K562 (cell line): Measurements from ENCODE around the gene NLK. TPM values are rescaled to one million over a fixed set of nuclear protein-coding genes. Genes with fewer than 3 reads are reported as not detected.

Experiments
- CC2D1A ChIP-seq: fragments of 450-650 bp; IDR thresholded peaks from 2 replicates; pipeline ENCODE4 v1.6.1; 2017; ENCODE audit warnings: mild to moderate bottlenecking
- DPF2 ChIP-seq: fragments of 450-650 bp; IDR thresholded peaks from 2 replicates; pipeline ENCODE4 v1.6.1; 2016
- GATAD2A ChIP-seq: fragments of 450-650 bp; IDR thresholded peaks from 2 replicates; pipeline ENCODE4 v1.6.1; 2017
- GATAD2B ChIP-seq: fragments of 450-650 bp; IDR thresholded peaks from 2 replicates; pipeline ENCODE4 v1.6.1; 2017; ENCODE audit warnings: mild to moderate bottlenecking, borderline replicate concordance
- GTF2E2 ChIP-seq: fragments of 200-800 bp; sonication (Bioruptor generic); IDR thresholded peaks from 2 replicates; pipeline ENCODE4 v1.6.1; 2016; ENCODE audit warnings: missing genetic modification characterization, missing compliant biosample characterization
- GTF2F1 ChIP-seq: IDR thresholded peaks from 2 replicates; pipeline ENCODE4 v1.6.1; 2011; ENCODE audit warnings: low read depth, low read length, improper control_type of control experiment
- KLF10 ChIP-seq: fragments of 250-450 bp; sonication (Bioruptor Pico); IDR thresholded peaks from 2 replicates; pipeline ENCODE4 v1.6.1; 2021; ENCODE audit warnings: matching md5 sums
- NFE2 ChIP-seq: IDR thresholded peaks from 2 replicates; pipeline ENCODE4 v1.6.1; 2014; ENCODE audit warnings: antibody characterized with exemption, low read depth
- NFE2L1 ChIP-seq: fragments of 450-650 bp; IDR thresholded peaks from 2 replicates; pipeline ENCODE4 v1.6.1; 2016; ENCODE audit warnings: missing genetic modification characterization, low read depth, mild to moderate bottlenecking, missing compliant biosample characterization, moderate library complexity, borderline replicate concordance
- NFIX ChIP-seq: fragments of 250-450 bp; sonication (Bioruptor Pico); IDR thresholded peaks from 2 replicates; pipeline ENCODE4 v1.4.0; 2020; ENCODE audit warnings: low read depth, mild to moderate bottlenecking, moderate library complexity
- SRSF3 ChIP-seq: fragments of 200-400 bp; formaldehyde crosslinking; IDR thresholded peaks from 2 replicates; pipeline ENCODE4 v1.6.1; 2016; ENCODE audit warnings: mild to moderate bottlenecking, low read length, moderate library complexity; ENCODE audit not compliant: insufficient read depth
- SUPT5H ChIP-seq: fragments of 450-650 bp; IDR thresholded peaks from 2 replicates; pipeline ENCODE4 v1.6.1; 2016
- ZNF398 ChIP-seq: fragments of 250-450 bp; sonication (Bioruptor Pico); IDR thresholded peaks from 2 replicates; pipeline ENCODE4 v1.8.0; 2021; ENCODE audit warnings: moderate library complexity, mild to moderate bottlenecking, inconsistent platforms
- ZNF512 ChIP-seq: IDR thresholded peaks from 2 replicates; pipeline ENCODE4 v1.6.1; 2016; ENCODE audit warnings: missing genetic modification characterization, missing compliant biosample characterization
- polyA plus RNA-seq, 8 experiments: library from polyadenylated mRNA; depleted of rRNA in 4 of 8; stranded (reverse) in 5 of 8; unstranded in 3 of 8; fragments of >200 nt; fragmentation: Nextera tagmentation in 2 of 8; fragmentation: Illumina TruSeq in 1 of 8; extraction: Ambion mirVana in 2 of 8; extraction: Trizol in 1 of 8; gene quantifications; 2 replicates each; pipeline versions ENCODE4 v1.2.1 to v1.2.3, GENCODE V29; 2011 to 2014; ENCODE audit warnings: inconsistent platforms in 1 of 8, missing spikeins in 1 of 8
- total RNA-seq, 7 experiments: library from RNA; depleted of rRNA in 6 of 7; stranded (reverse); fragments of >200 nt in 6 of 7; fragmentation: Illumina TruSeq in 2 of 7; extraction: Trizol in 2 of 7; gene quantifications; 2 replicates each; pipeline versions ENCODE4 v1.2.1 to v1.2.3, GENCODE V29; 2011 to 2021; ENCODE audit warnings: low replicate concordance in 1 of 7

Gene NLK
- total and polyA plus RNA-seq, 9 of the 15 experiments (the other 6 are each of a cell fraction or from before 2014, with no cell fraction given): 10.9 to 59.6 (median 26.7) TPM

GRCh38 chr17:28174352-28175046, 132.0 kb downstream of the NLK start (continued):
- TF ChIP-seq ZNF398 (CRISPR knock-in tag): no peak
- TF ChIP-seq GTF2E2: no peak
- no peak for TF ChIP-seq GATAD2A
- no peak for TF ChIP-seq SUPT5H
- no peak for TF ChIP-seq NFE2L1
- no peak for TF ChIP-seq GATAD2B
- no peak for TF ChIP-seq GTF2F1
- no peak for TF ChIP-seq SRSF3
- no peak for TF ChIP-seq KLF10
- no peak for TF ChIP-seq CC2D1A
- 0 out of 2 replicates have a peak, but pooled peaks have one; percentile 17 for TF ChIP-seq ZNF512 (tag)
- no peak for TF ChIP-seq NFE2
- no peak for TF ChIP-seq NFIX (CRISPR knock-in tag)
- no peak for TF ChIP-seq DPF2
- TF ChIP-seq, all 486 proteins: peak for 3
